H1 (cell line): ENCODE results near the gene IL18BP. TPM values are rescaled to one million over a fixed set of nuclear protein-coding genes. Genes with fewer than 3 reads are reported as not detected.

Source experiments
- CTCF ChIA-PET: fragments of 300-600 bp; sonication (Branson Sonifier 250); formaldehyde crosslinking; loops from one replicate; lab custom pipeline; 2021; ENCODE audit not compliant: partially characterized antibody; lab: Charles Lee
- POLR2A ChIA-PET: fragments of 300-600 bp; sonication (Branson Sonifier 250); formaldehyde crosslinking; loops from one replicate; lab custom pipeline; 2021; ENCODE audit warnings: inconsistent platforms; ENCODE audit not compliant: partially characterized antibody; lab: Charles Lee
- DNase-seq, 2 experiments: peaks; one replicate each; pipeline versions ENCODE4 v3.0.0 to v3.0.0-alpha.2; 2010 to 2022; ENCODE audit warnings: low spot score in 2 of 2, low read depth in 1 of 2, mixed read lengths in 1 of 2
- FAIRE-seq: peaks from 2 replicates; lab custom pipeline; 2011; peaks lifted over from hg19 to GRCh38; lab: Jason Lieb, UNC
- H2AFZ ChIP-seq: 2 replicates; pipeline ENCODE4 v1.8.1; 2012; ENCODE audit warnings: low read length, inconsistent platforms
- H2AK5ac ChIP-seq: 2 replicates; pipeline ENCODE4 v1.6.1; 2013; ENCODE audit warnings: low read depth, low read length
- H2BK120ac ChIP-seq: replicated peaks from 2 replicates; pipeline ENCODE3; 2013; ENCODE audit warnings: low read depth, low read length, inconsistent platforms
- H2BK12ac ChIP-seq: 2 replicates; pipeline ENCODE4 v1.6.1; 2013; ENCODE audit warnings: low read depth, low read length
- H2BK15ac ChIP-seq: 2 replicates; pipeline ENCODE4 v1.6.1; 2013; ENCODE audit warnings: low read length
- H2BK20ac ChIP-seq: 2 replicates; pipeline ENCODE4 v1.6.1; 2013; ENCODE audit warnings: low read length
- H2BK5ac ChIP-seq: 2 replicates; pipeline ENCODE4 v1.6.1; 2013; ENCODE audit warnings: low read depth, low read length
- H3K14ac ChIP-seq: 2 replicates; pipeline ENCODE4 v1.6.1; 2013; ENCODE audit warnings: inconsistent platforms; ENCODE audit not compliant: insufficient read length
- H3K18ac ChIP-seq: 2 replicates; pipeline ENCODE4 v1.6.1; 2013; ENCODE audit warnings: low read length; ENCODE audit errors: extremely low read depth
- H3K23ac ChIP-seq: 2 replicates; pipeline ENCODE4 v1.6.1; 2013; ENCODE audit warnings: inconsistent platforms; ENCODE audit not compliant: insufficient read length
- H3K23me2 ChIP-seq: 2 replicates; pipeline ENCODE4 v1.6.1; 2013; ENCODE audit warnings: low read depth, low read length
- H3K27ac ChIP-seq: 2 replicates; pipeline ENCODE4 v1.6.1; 2011; ENCODE audit warnings: low read depth, low read length, inconsistent platforms
- H3K27me3 ChIP-seq, 4 experiments: replicated peaks in 1 of 4; 1 replicate in 1 of 4; 2 replicates in 3 of 4; pipeline versions ENCODE4 v1.6.1 to v1.8.1; 2011 to 2013; ENCODE audit warnings: low read length in 3 of 4, mild to moderate bottlenecking in 3 of 4, inconsistent platforms in 2 of 4, mixed read lengths in 2 of 4, moderate library complexity in 1 of 4; ENCODE audit not compliant: control insufficient read depth in 3 of 4, insufficient read depth in 3 of 4; ENCODE audit errors: extremely low read depth in 1 of 4
- H3K36me3 ChIP-seq, 4 experiments: 2 replicates each; pipeline versions ENCODE4 v1.6.1 to v1.8.1; 2011 to 2013; ENCODE audit warnings: mild to moderate bottlenecking in 4 of 4, low read length in 3 of 4, moderate library complexity in 2 of 4, control low read depth in 1 of 4, inconsistent platforms in 1 of 4; ENCODE audit not compliant: insufficient read depth in 4 of 4, control insufficient read depth in 2 of 4
- H3K4ac ChIP-seq: replicated peaks from 2 replicates; pipeline ENCODE3; 2013; ENCODE audit warnings: low read length, low read depth, mixed read lengths, inconsistent platforms; ENCODE audit not compliant: insufficient read length
- H3K4me1 ChIP-seq, 4 experiments: replicated peaks in 1 of 4; 1 replicate in 1 of 4; 2 replicates in 3 of 4; pipeline versions ENCODE4 v1.6.1 to v1.8.1; 2011 to 2013; ENCODE audit warnings: low read length in 3 of 4, inconsistent platforms in 2 of 4, mixed read lengths in 1 of 4; ENCODE audit not compliant: insufficient read depth in 4 of 4, control insufficient read depth in 3 of 4
- H3K4me2 ChIP-seq, 2 experiments: 2 replicates each; pipeline versions ENCODE4 v1.6.1 to v1.8.1; 2011 to 2013; ENCODE audit warnings: low read depth in 2 of 2, low read length in 2 of 2, control low read depth in 1 of 2, inconsistent platforms in 1 of 2, mild to moderate bottlenecking in 1 of 2; ENCODE audit not compliant: insufficient read depth in 1 of 2
- H3K4me3 ChIP-seq, 4 experiments: fragments of 200-600, 300-600 bp in 1 of 4; sonication (generic), shearing (Covaris generic), sonication (Bioruptor Twin) in 1 of 4; 2 replicates each; pipeline versions ENCODE4 v1.5.1 to v1.8.1; 2011 to 2016; ENCODE audit warnings: low read length in 4 of 4, low read depth in 3 of 4, control low read depth in 2 of 4, inconsistent platforms in 2 of 4, mild to moderate bottlenecking in 2 of 4, mixed read lengths in 1 of 4, moderate library complexity in 1 of 4; ENCODE audit not compliant: insufficient read depth in 2 of 4; ENCODE audit errors: extremely low read depth in 1 of 4
- H3K56ac ChIP-seq: replicated peaks from 2 replicates; pipeline ENCODE3; 2013; ENCODE audit warnings: low read depth, mild to moderate bottlenecking, mixed read lengths, low read length, inconsistent platforms; ENCODE audit not compliant: insufficient read length
- H3K79me1 ChIP-seq: 2 replicates; pipeline ENCODE4 v1.6.1; 2013; ENCODE audit warnings: low read depth, low read length, control low read depth
- H3K79me2 ChIP-seq, 2 experiments: 2 replicates each; pipeline versions ENCODE4 v1.6.1 to v1.8.1; 2012 to 2013; ENCODE audit warnings: low read length in 2 of 2, mild to moderate bottlenecking in 2 of 2, inconsistent platforms in 1 of 2; ENCODE audit not compliant: insufficient read depth in 2 of 2, control insufficient read depth in 1 of 2
- H3K9ac ChIP-seq, 4 experiments: replicated peaks in 1 of 4; 1 replicate in 1 of 4; 2 replicates in 3 of 4; pipeline versions ENCODE4 v1.6.1 to v1.8.1; 2011 to 2013; ENCODE audit warnings: low read depth in 3 of 4, low read length in 3 of 4, control low read depth in 2 of 4, mild to moderate bottlenecking in 2 of 4, moderate library complexity in 2 of 4, inconsistent platforms in 1 of 4; ENCODE audit errors: extremely low read depth in 1 of 4
- H3K9me3 ChIP-seq, 2 experiments: 2 replicates each; pipeline versions ENCODE4 v1.6.1 to v1.8.1; 2012 to 2013; ENCODE audit warnings: mild to moderate bottlenecking in 2 of 2, moderate library complexity in 2 of 2, control low read depth in 1 of 2, inconsistent platforms in 1 of 2, low read depth in 1 of 2, low read length in 1 of 2, mixed read lengths in 1 of 2; ENCODE audit not compliant: insufficient read depth in 2 of 2
- H4K20me1 ChIP-seq, 2 experiments: replicated peaks in 1 of 2; 2 replicates each; pipeline versions ENCODE3 to v1.8.1; 2011 to 2013; ENCODE audit warnings: inconsistent platforms in 2 of 2, low read length in 2 of 2, mild to moderate bottlenecking in 1 of 2; ENCODE audit not compliant: insufficient read depth in 2 of 2, control insufficient read depth in 1 of 2
- H4K5ac ChIP-seq: 2 replicates; pipeline ENCODE4 v1.6.1; 2013; ENCODE audit warnings: low read length, low read depth, mixed read lengths, inconsistent platforms; ENCODE audit not compliant: insufficient read length
- H4K8ac ChIP-seq: 2 replicates; pipeline ENCODE4 v1.8.0; 2013; ENCODE audit warnings: mild to moderate bottlenecking, moderate library complexity, low read length, inconsistent platforms; ENCODE audit not compliant: insufficient read depth; ENCODE audit errors: extremely low read depth
- H4K91ac ChIP-seq: replicated peaks from 2 replicates; pipeline ENCODE3; 2013; ENCODE audit warnings: low read length, mixed read lengths, inconsistent platforms; ENCODE audit not compliant: insufficient read length
- ASH2L ChIP-seq: fragments of 200-600, 300-600 bp; sonication (generic); IDR thresholded peaks from one replicate; pipeline ENCODE4 v1.7.1; 2017; ENCODE audit warnings: low read length
- CHD1 ChIP-seq: IDR thresholded peaks from 2 replicates; pipeline ENCODE4 v1.6.1; 2012; ENCODE audit warnings: low read depth, low read length, improper control_type of control experiment
- CHD2 ChIP-seq: IDR thresholded peaks from 2 replicates; pipeline ENCODE4 v1.6.1; 2012; ENCODE audit warnings: low read length, improper control_type of control experiment
- EP300 ChIP-seq, 2 experiments: IDR thresholded peaks; 1 replicate in 1 of 2; 2 replicates in 1 of 2; pipeline ENCODE4 v1.6.1; 2011 to 2012; ENCODE audit warnings: low read depth in 2 of 2, low read length in 2 of 2, mild to moderate bottlenecking in 2 of 2, borderline replicate concordance in 1 of 2, inconsistent platforms in 1 of 2, moderate library complexity in 1 of 2
- GTF2F1 ChIP-seq: IDR thresholded peaks from 2 replicates; pipeline ENCODE4 v1.6.1; 2012; ENCODE audit warnings: low read depth, low read length, improper control_type of control experiment, borderline replicate concordance
- KDM5A ChIP-seq: fragments of 200-600 bp; IDR thresholded peaks from 2 replicates; pipeline ENCODE4 v1.7.1; 2012; ENCODE audit warnings: mild to moderate bottlenecking, low read length, inconsistent platforms, mixed read lengths
- NANOG ChIP-seq: IDR thresholded peaks from 2 replicates; pipeline ENCODE4 v1.6.1; 2011; ENCODE audit warnings: low read length, low read depth, mild to moderate bottlenecking, inconsistent platforms; ENCODE audit not compliant: insufficient read depth, poor library complexity, severe bottlenecking
- SAP30 ChIP-seq: fragments of 300-600 bp; sonication (generic); IDR thresholded peaks from 2 replicates; pipeline ENCODE4 v1.7.1; 2012; ENCODE audit warnings: low read length, moderate library complexity, mild to moderate bottlenecking, inconsistent platforms; ENCODE audit not compliant: insufficient read depth, insufficient replicate concordance
- SP1 ChIP-seq: IDR thresholded peaks from 2 replicates; pipeline ENCODE4 v1.6.1; 2011; ENCODE audit warnings: low read depth, low read length
- TEAD4 ChIP-seq: IDR thresholded peaks from 2 replicates; pipeline ENCODE4 v1.6.1; 2012; ENCODE audit warnings: low read depth, low read length, inconsistent platforms, mixed read lengths
- WGBS, 2 experiments: shearing (Covaris generic) in 1 of 2; methylation state at CpG; one replicate each; pipeline versions ENCODE4 v1.1.6 to v1.1.7; 2013 to 2015; ENCODE audit warnings: low lambda C conversion rate in 2 of 2, mixed read lengths in 2 of 2, inconsistent platforms in 1 of 2, low coverage in 1 of 2, missing lambda C conversion rate in 1 of 2; ENCODE audit not compliant: insufficient replicate concordance in 2 of 2, insufficient coverage in 1 of 2, insufficient read length in 1 of 2; ENCODE audit errors: extremely low coverage in 1 of 2, missing lambda C conversion rate in 1 of 2; 5-methylcytosine and 5-hydroxymethylcytosine counted together
- polyA plus RNA-seq, 7 experiments: library from polyadenylated mRNA; depleted of rRNA in 3 of 7; stranded (reverse) in 5 of 7; unstranded in 2 of 7; fragments of >200 nt in 5 of 7; fragments of 200-250 nt in 2 of 7; gene quantifications; 1 replicate in 5 of 7; 2 replicates in 1 of 7; 4 replicates in 1 of 7; pipeline versions ENCODE4 v1.2.1 to v1.2.3, GENCODE V29; 2011 to 2013; ENCODE audit warnings: missing spikeins in 2 of 7, mixed read lengths in 2 of 7
- total RNA-seq: library from RNA; stranded (reverse); fragmentation: NEBNext Ultra II Directional; extraction: Animal tissue kit (Norgen Biotek cat#: 25700); gene quantifications from 2 replicates; pipeline ENCODE4 v1.2.1, GENCODE V29; 2021

The IL18BP gene
- total and polyA plus RNA-seq, 2 of the 8 experiments (the other 6 are each of a cell fraction or from before 2014, with no cell fraction given) = 9.8 to 17.0 TPM

- peak overlapping the region; percentile 96; the same call in 1 of the 2 replicates for H3K18ac ChIP-seq
- H3K4me2 ChIP-seq = peak overlapping the region; percentile 73 to 92
- ChIA-PET CTCF (interaction anchor here (0.6 to 4.6 kb wide), 11 partner anchors 7 to 1403 kb away, joined by 3 to 57 read pairs (median 4); no protein-coding TSS in a partner anchor), POLR2A (interaction anchor here (0.8 to 4.8 kb wide), 11 partner anchors 8 to 60 kb away, joined by 3 to 33 read pairs (median 4); partner anchors contain the start of gene LRRC51)
- no peak overlapping the region for H3K4ac ChIP-seq
- H4K91ac ChIP-seq = peak overlapping the region; percentile 83
- WGBS, 2 experiments = 8% methylated on average over 19 of the region's 23 CpGs; no CpG with 5 or more reads in 1 of the 2 experiments
- peaks cover 15% of the 10 kb centered on the region for H3K79me1 ChIP-seq
- peak overlapping the region; percentile 34 to 55 (median 42); a peak in 7 of 8 replicates for H3K4me3 ChIP-seq
- DNase-seq = peak; percentile 50 to 73
- no peak overlapping the region for H3K23ac ChIP-seq
- peak overlapping the region; percentile 12 for H3K14ac ChIP-seq
- H2AK5ac ChIP-seq = peak overlapping the region; percentile 28; the same call in 1 of the 2 replicates
- H4K20me1 ChIP-seq = no peaks in the 10 kb centered on the region
- peak overlapping the region; percentile 87 for H4K5ac ChIP-seq
- peak overlapping the region; percentile 80; the same call in 1 of the 2 replicates for H2BK20ac ChIP-seq
- H3K36me3 ChIP-seq = peaks cover 0 to 4% (median 0%) of the 10 kb centered on the region in 4 experiments; a peak in 2 of 8 replicates
- H3K79me2 ChIP-seq = peaks cover 10 to 76% of the 10 kb centered on the region in 2 experiments; a peak in 3 of 4 replicates
- H2BK12ac ChIP-seq = peak overlapping the region; percentile 94
- peaks cover 7% of the 10 kb centered on the region for H3K23me2 ChIP-seq
- no peak overlapping the region for H2BK120ac ChIP-seq
- no peak overlapping the region; the same call in 1 of the 2 replicates for H2BK15ac ChIP-seq
- FAIRE-seq = no peak
- no peak overlapping the region for H3K56ac ChIP-seq
- H3K27me3 ChIP-seq = no peaks in the 10 kb centered on the region
- H2BK5ac ChIP-seq = peak overlapping the region; percentile 95
- no peak overlapping the region for H2AFZ ChIP-seq
- H3K4me1 ChIP-seq = peaks cover 29 to 36% (median 33%) of the 10 kb centered on the region in 4 experiments
- H3K27ac ChIP-seq = peak overlapping the region; percentile 92
- 0 out of 2 replicates have a peak overlapping the region, but pooled peaks have one; percentile 64 for H4K8ac ChIP-seq
- H3K9me3 ChIP-seq = no peaks in the 10 kb centered on the region
- H3K9ac ChIP-seq = peak overlapping the region in 3 of 4 experiments; percentile 70 to 86 (median 74); a peak in 6 of 7 replicates
- TF ChIP-seq SAP30 = peak; percentile 26
- peak; percentile 36 for TF ChIP-seq ASH2L
- peak; percentile 28 for TF ChIP-seq NANOG
- no peak for TF ChIP-seq KDM5A
- no peak for TF ChIP-seq CHD2
- no peak for TF ChIP-seq TEAD4
- TF ChIP-seq EP300 (IDR thresholded peaks at IDR 0.05; ENCODE audit: borderline replicate concordance in 1 of 2, low read depth in 2 of 2, low read length in 2 of 2) = peak in 1 of 2 experiments; percentile 31; a peak in 1 of 3 replicates
- TF ChIP-seq CHD1 = no peak
- peak; percentile 37; the same call in 1 of the 2 replicates for TF ChIP-seq SP1
- no peak for TF ChIP-seq GTF2F1
These were observed 42.0 kb downstream of the IL18BP start for GRCh38 chr11:72040491-72041363.
